DMS79 treated with DMSO at 0.1 percent for 48 hours (cell line): Measurements from ENCODE around the gene TSPEAR.
"Not testable (repeated sequence)": the region's sequence is repeated elsewhere in the genome, so short reads cannot be mapped to it uniquely, and the experiment has no call there.

Experiments
- DNase-seq: peaks from one replicate; lab custom pipeline; 2025; lab: John Stamatoyannopoulos, UW

Gene TSPEAR

GRCh38 chr21:44627181-44627822 lies 84.1 kb downstream of the TSPEAR start:
- not testable (repeated sequence) for DNase-seq

GRCh38 chr21:44626673-44627143 lies 84.7 kb downstream of the TSPEAR start, which contains the start of gene KRTAP10-9:
TSS of gene KRTAP10-9 (plus strand) at chr21:44627093. CDS start at chr21:44627172, 79 bp downstream.
- no peak for DNase-seq

GRCh38 chr21:44626262-44626661 lies 85.1 kb downstream of the TSPEAR start:
- DNase-seq: no peak

- DNase-seq: no peak
Measured at GRCh38 chr21:44625756-44626155, 85.6 kb downstream of the TSPEAR start.

GRCh38 chr21:44623575-44623974 lies 87.8 kb downstream of the TSPEAR start:
- DNase-seq: no peak

- no peak for DNase-seq
Measured at GRCh38 chr21:44619886-44620285, 91.5 kb downstream of the TSPEAR start.

GRCh38 chr21:44618909-44619308 lies 92.5 kb downstream of the TSPEAR start:
- DNase-seq: no peak

GRCh38 chr21:44618504-44618903 lies 92.9 kb downstream of the TSPEAR start:
- no peak for DNase-seq

GRCh38 chr21:44617071-44617501 lies 94.3 kb downstream of the TSPEAR start:
- DNase-seq: no peak

GRCh38 chr21:44616591-44616926 lies 94.8 kb downstream of the TSPEAR start:
- peak; percentile 23 for DNase-seq

GRCh38 chr21:44615911-44616590 lies 95.3 kb downstream of the TSPEAR start:
- DNase-seq: no peak

- no peak for DNase-seq
Measured at GRCh38 chr21:44615466-44615865, 95.9 kb downstream of the TSPEAR start.

- DNase-seq: no peak
Measured at GRCh38 chr21:44614961-44615391, 96.4 kb downstream of the TSPEAR start.

GRCh38 chr21:44614161-44614631 lies 97.2 kb downstream of the TSPEAR start:
- no peak for DNase-seq

GRCh38 chr21:44613386-44614155 lies 97.8 kb downstream of the TSPEAR start:
- DNase-seq: no peak

- no peak for DNase-seq
Measured at GRCh38 chr21:44612669-44613229, 98.6 kb downstream of the TSPEAR start.

GRCh38 chr21:44612029-44612486 lies 99.3 kb downstream of the TSPEAR start, which contains the start of gene KRTAP10-8:
TSS of gene KRTAP10-8 (plus strand) at chr21:44612079. CDS start at chr21:44612101, 22 bp downstream.
- no peak for DNase-seq

GRCh38 chr21:44611551-44611950 lies 99.8 kb downstream of the TSPEAR start:
- no peak for DNase-seq

- not testable (repeated sequence) for DNase-seq
Measured at GRCh38 chr21:44610157-44610843, 101.1 kb downstream of the TSPEAR start.

GRCh38 chr21:44609193-44609592 lies 102.2 kb downstream of the TSPEAR start:
- DNase-seq: no peak

- DNase-seq: no peak
Measured at GRCh38 chr21:44606495-44606894, 104.9 kb downstream of the TSPEAR start.
